ENCODE results near the gene GOLGA2. TPM values are rescaled to one million over a fixed set of nuclear protein-coding genes. Genes with fewer than 3 reads are reported as not detected.

Gene GOLGA2
- polyA plus RNA-seq, 1 of the 3 experiments (the other 2 are of a cell fraction) = 103 TPM

DNA sequence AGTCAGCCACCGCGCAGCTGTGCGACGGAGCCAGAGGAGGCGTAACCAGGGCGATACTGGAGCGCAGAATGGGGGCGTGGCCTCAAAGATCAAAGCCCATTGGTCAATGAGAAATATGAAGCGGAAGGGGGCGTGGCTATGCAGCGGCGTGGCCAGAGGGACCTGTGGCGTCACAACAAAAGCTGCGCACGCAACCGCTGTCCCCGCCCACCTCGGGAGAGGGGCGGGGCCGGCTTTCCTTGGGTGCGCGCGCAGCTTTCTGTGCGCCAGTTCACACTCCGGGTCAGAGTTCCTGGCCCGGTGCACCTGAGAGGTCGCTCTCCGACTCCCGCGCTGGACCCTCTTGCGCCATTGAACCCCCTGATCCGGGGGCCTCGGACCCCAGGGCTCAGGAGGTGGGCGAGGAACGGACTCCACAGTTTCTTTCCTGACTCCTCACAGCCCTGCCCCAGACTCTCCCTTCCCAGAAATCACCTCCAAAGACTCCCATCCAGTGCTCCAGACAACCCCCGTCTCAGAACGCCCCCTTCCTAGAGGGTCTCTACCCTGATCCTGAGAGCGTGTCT, 284 bp upstream of the GOLGA2 start, which contains the start of gene SWI5:
TSS of gene SWI5 (plus strand) at position 269 of the 566 bp plus-strand sequence.
- peak; percentile 98 for DNase-seq
- H3K4me1 ChIP-seq (ENCODE audit: control insufficient read depth in 1 of 2, insufficient read depth in 2 of 2, low read depth in 1 of 2, low read length in 1 of 2) = peaks cover 0 to 15% of the 10 kb centered on the region in 2 experiments; a peak in 1 of 4 replicates
- peak within 1 kb of the TSS; percentile 85 to 90 for H3K4me3 ChIP-seq (ENCODE audit: low read depth in 2 of 2, low read length in 1 of 2)
- peak within 1 kb of the TSS; percentile 97 for H3K4me2 ChIP-seq
- CTCF ChIA-PET = interaction anchor here (0.8 to 1.9 kb wide), 4 partner anchors 19 to 83 kb away, joined by 3 to 5 read pairs (median 4); no protein-coding TSS in a partner anchor
- H3F3A ChIP-seq (replicated peaks; ENCODE audit: insufficient read depth) = no peaks in the 10 kb centered on the region
- no peaks in the 10 kb centered on the region for H3K9me3 ChIP-seq
- H3K27me3 ChIP-seq (ENCODE audit: insufficient read depth) = no peaks in the 10 kb centered on the region
- WGBS (ENCODE audit: low lambda C conversion rate) = under 1% methylated on average over 14 of the region's 38 CpGs
- peak within 1 kb of the TSS; percentile 98 for H3K9ac ChIP-seq
- POLR2A ChIA-PET = interaction anchor here (0.5 to 1.0 kb wide), 5 partner anchors 8 to 85 kb away, joined by 3 to 4 read pairs (median 3); no protein-coding TSS in a partner anchor
- H3K9me2 ChIP-seq = no peaks in the 10 kb centered on the region
- TF ChIP-seq, protein P1, sequence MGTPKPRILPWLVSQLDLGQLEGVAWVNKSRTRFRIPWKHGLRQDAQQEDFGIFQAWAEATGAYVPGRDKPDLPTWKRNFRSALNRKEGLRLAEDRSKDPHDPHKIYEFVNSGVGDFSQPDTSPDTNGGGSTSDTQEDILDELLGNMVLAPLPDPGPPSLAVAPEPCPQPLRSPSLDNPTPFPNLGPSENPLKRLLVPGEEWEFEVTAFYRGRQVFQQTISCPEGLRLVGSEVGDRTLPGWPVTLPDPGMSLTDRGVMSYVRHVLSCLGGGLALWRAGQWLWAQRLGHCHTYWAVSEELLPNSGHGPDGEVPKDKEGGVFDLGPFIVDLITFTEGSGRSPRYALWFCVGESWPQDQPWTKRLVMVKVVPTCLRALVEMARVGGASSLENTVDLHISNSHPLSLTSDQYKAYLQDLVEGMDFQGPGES (IDR thresholded peaks at IDR 0.05; ENCODE audit: low read depth, low read length) = no peak
- 0 out of 2 replicates have a peak, but pooled peaks have one; percentile 42 for TF ChIP-seq RFX5 (IDR thresholded peaks at IDR 0.05; ENCODE audit: low read length)
- TF ChIP-seq NFIC (IDR thresholded peaks at IDR 0.05; ENCODE audit: borderline replicate concordance) = no peak
- TF ChIP-seq CHD2 (IDR thresholded peaks at IDR 0.05; ENCODE audit: low read length, partially characterized antibody) = no peak
- TF ChIP-seq ELF1 (IDR thresholded peaks at IDR 0.05) = peak; percentile 55; the same call in 1 of the 2 replicates
- peak; percentile 85; the same call in 1 of the 2 replicates for TF ChIP-seq POLR2AphosphoS5 (IDR thresholded peaks at IDR 0.05; ENCODE audit: low read depth, low read length)
- no peak for TF ChIP-seq SIN3A (IDR thresholded peaks at IDR 0.05; ENCODE audit: borderline replicate concordance, low read depth, low read length)
- TF ChIP-seq, protein P2, sequence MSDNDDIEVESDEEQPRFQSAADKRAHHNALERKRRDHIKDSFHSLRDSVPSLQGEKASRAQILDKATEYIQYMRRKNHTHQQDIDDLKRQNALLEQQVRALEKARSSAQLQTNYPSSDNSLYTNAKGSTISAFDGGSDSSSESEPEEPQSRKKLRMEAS (IDR thresholded peaks at IDR 0.05; ENCODE audit: low read depth) = no peak
- TF ChIP-seq TCF12 (IDR thresholded peaks at IDR 0.05) = no peak
- TF ChIP-seq, protein P3, sequence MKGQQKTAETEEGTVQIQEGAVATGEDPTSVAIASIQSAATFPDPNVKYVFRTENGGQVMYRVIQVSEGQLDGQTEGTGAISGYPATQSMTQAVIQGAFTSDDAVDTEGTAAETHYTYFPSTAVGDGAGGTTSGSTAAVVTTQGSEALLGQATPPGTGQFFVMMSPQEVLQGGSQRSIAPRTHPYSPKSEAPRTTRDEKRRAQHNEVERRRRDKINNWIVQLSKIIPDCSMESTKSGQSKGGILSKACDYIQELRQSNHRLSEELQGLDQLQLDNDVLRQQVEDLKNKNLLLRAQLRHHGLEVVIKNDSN (IDR thresholded peaks at IDR 0.05; ENCODE audit: borderline replicate concordance, low read depth) = peak; percentile 31; the same call in 1 of the 2 replicates
- no peak for TF ChIP-seq EZH2phosphoT487 (IDR thresholded peaks at IDR 0.05; ENCODE audit: borderline replicate concordance, low read depth)
- TF ChIP-seq FOXM1 (IDR thresholded peaks at IDR 0.05; ENCODE audit: low read depth) = no peak
- TF ChIP-seq GABPA (IDR thresholded peaks at IDR 0.05; ENCODE audit: low read depth) = no peak
- no peak for TF ChIP-seq EP300 (IDR thresholded peaks at IDR 0.05; ENCODE audit: borderline replicate concordance in 1 of 2, low read depth in 1 of 2, low read length in 1 of 2)
- TF ChIP-seq YY1 (IDR thresholded peaks at IDR 0.05; ENCODE audit: low read depth) = no peak
- TF ChIP-seq, protein P4, sequence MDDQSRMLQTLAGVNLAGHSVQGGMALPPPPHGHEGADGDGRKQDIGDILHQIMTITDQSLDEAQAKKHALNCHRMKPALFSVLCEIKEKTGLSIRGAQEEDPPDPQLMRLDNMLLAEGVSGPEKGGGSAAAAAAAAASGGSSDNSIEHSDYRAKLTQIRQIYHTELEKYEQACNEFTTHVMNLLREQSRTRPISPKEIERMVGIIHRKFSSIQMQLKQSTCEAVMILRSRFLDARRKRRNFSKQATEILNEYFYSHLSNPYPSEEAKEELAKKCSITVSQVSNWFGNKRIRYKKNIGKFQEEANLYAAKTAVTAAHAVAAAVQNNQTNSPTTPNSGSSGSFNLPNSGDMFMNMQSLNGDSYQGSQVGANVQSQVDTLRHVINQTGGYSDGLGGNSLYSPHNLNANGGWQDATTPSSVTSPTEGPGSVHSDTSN (IDR thresholded peaks at IDR 0.05) = no peak
- peak; percentile 87 for TF ChIP-seq NRF1 (IDR thresholded peaks at IDR 0.05; ENCODE audit: low read depth, low read length)
- peak; percentile 48; the same call in 1 of the 2 replicates for TF ChIP-seq TAF1 (IDR thresholded peaks at IDR 0.05; ENCODE audit: borderline replicate concordance, low read depth, low read length)
- peaks cover 19% of the 10 kb centered on the region; the same call in 1 of the 2 replicates for H4K20me1 ChIP-seq (ENCODE audit: insufficient read depth)
- H3K27ac ChIP-seq (ENCODE audit: low read depth in 2 of 2, low read length in 1 of 2) = peak within 1 kb of the TSS; percentile 75 to 91
- peaks cover 24 to 29% of the 10 kb centered on the region in 2 experiments for H3K36me3 ChIP-seq (replicated peaks in 1 of 2; ENCODE audit: control insufficient read depth in 1 of 2, insufficient read depth in 2 of 2, low read length in 1 of 2)
- H3K79me2 ChIP-seq (ENCODE audit: insufficient read depth) = peaks cover 61% of the 10 kb centered on the region
- peak within 1 kb of the TSS; percentile 91 for H2AFZ ChIP-seq (ENCODE audit: low read depth)
